Measurements from ENCODE around the gene CNKSR3. TPM values are rescaled to one million over a fixed set of nuclear protein-coding genes. Genes with fewer than 3 reads are reported as not detected.

The CNKSR3 gene
- total RNA-seq, 1 donor from 2014 or later, result 7.4 TPM

- Histone ChIP-seq H3K4me3 (no peak overlapping the region), H3K27ac (no peak overlapping the region), H3K4me1 (peaks cover 32% of the 10 kb centered on the region), H3K9me3 (no peaks in the 10 kb centered on the region), H3K27me3 (no peaks in the 10 kb centered on the region), H3K36me3 (no peaks in the 10 kb centered on the region)
- no peak for DNase-seq (ENCODE audit: extremely low spot score in 2 of 2)
- intact Hi-C loops (cut with DNase I), result no loop called here
- TF ChIP-seq CTCF (IDR thresholded peaks at IDR 0.05) (no peak), POLR2A (IDR thresholded peaks at IDR 0.05) (no peak), POLR2AphosphoS5 (IDR thresholded peaks at IDR 0.05; ENCODE audit: insufficient read depth in 1 of 2, low read depth in 1 of 2) (no peak)
These were observed 46.7 kb downstream of the CNKSR3 start for GRCh38 chr6:154463573-154464419.

GRCh38 chr6:154462425-154462824, 48.1 kb downstream of the CNKSR3 start:
- no peaks in the 10 kb centered on the region for H3K36me3 ChIP-seq
- no peaks in the 10 kb centered on the region for H3K9me3 ChIP-seq
- no peak for DNase-seq (ENCODE audit: extremely low spot score in 2 of 2)
- no peak overlapping the region for H3K4me3 ChIP-seq
- TF ChIP-seq POLR2A (IDR thresholded peaks at IDR 0.05) (no peak), POLR2AphosphoS5 (IDR thresholded peaks at IDR 0.05; ENCODE audit: insufficient read depth in 1 of 2, low read depth in 1 of 2) (no peak)
- peaks cover 45% of the 10 kb centered on the region for H3K4me1 ChIP-seq
- H3K27ac ChIP-seq, result no peak overlapping the region
- intact Hi-C loops (cut with DNase I), result no loop called here
- no peaks in the 10 kb centered on the region for H3K27me3 ChIP-seq

GRCh38 chr6:154461348-154461747, 49.1 kb downstream of the CNKSR3 start:
- intact Hi-C loops (cut with DNase I), result no loop called here
- no peaks in the 10 kb centered on the region for H3K36me3 ChIP-seq
- no peak for DNase-seq (ENCODE audit: extremely low spot score in 2 of 2)
- H3K27ac ChIP-seq, result no peak overlapping the region
- no peaks in the 10 kb centered on the region for H3K9me3 ChIP-seq
- no peak overlapping the region for H3K4me3 ChIP-seq
- peaks cover 48% of the 10 kb centered on the region for H3K4me1 ChIP-seq
- H3K27me3 ChIP-seq, result no peaks in the 10 kb centered on the region
- TF ChIP-seq POLR2AphosphoS5 (IDR thresholded peaks at IDR 0.05; ENCODE audit: insufficient read depth in 1 of 2, low read depth in 1 of 2) (no peak), CTCF (IDR thresholded peaks at IDR 0.05) (no peak), POLR2A (IDR thresholded peaks at IDR 0.05) (no peak)

- Histone ChIP-seq H3K27ac (no peak overlapping the region), H3K4me1 (peaks cover 48% of the 10 kb centered on the region), H3K9me3 (no peaks in the 10 kb centered on the region), H3K4me3 (no peak overlapping the region), H3K36me3 (no peaks in the 10 kb centered on the region), H3K27me3 (no peaks in the 10 kb centered on the region)
- TF ChIP-seq CTCF (IDR thresholded peaks at IDR 0.05) (no peak), POLR2AphosphoS5 (IDR thresholded peaks at IDR 0.05; ENCODE audit: insufficient read depth in 1 of 2, low read depth in 1 of 2) (no peak), POLR2A (IDR thresholded peaks at IDR 0.05) (no peak)
- intact Hi-C loops (cut with DNase I), result no loop called here
- no peak for DNase-seq (ENCODE audit: extremely low spot score in 2 of 2)
These were observed 50.0 kb downstream of the CNKSR3 start for GRCh38 chr6:154460306-154461071.

- Histone ChIP-seq H3K36me3 (no peaks in the 10 kb centered on the region), H3K9me3 (no peaks in the 10 kb centered on the region), H3K4me1 (peaks cover 46% of the 10 kb centered on the region), H3K27ac (no peak overlapping the region), H3K27me3 (no peaks in the 10 kb centered on the region), H3K4me3 (no peak overlapping the region)
- DNase-seq (ENCODE audit: extremely low spot score in 2 of 2), result no peak
- intact Hi-C loops (cut with DNase I), result no loop called here
- no peak for TF ChIP-seq POLR2A (IDR thresholded peaks at IDR 0.05)
- no peak for TF ChIP-seq POLR2AphosphoS5 (IDR thresholded peaks at IDR 0.05; ENCODE audit: insufficient read depth in 1 of 2, low read depth in 1 of 2)
- no peak for TF ChIP-seq CTCF (IDR thresholded peaks at IDR 0.05)
These were observed 51.0 kb downstream of the CNKSR3 start for GRCh38 chr6:154459513-154459912.
